ENCODE results near the gene B3GAT1. TPM values are rescaled to one million over a fixed set of nuclear protein-coding genes. Genes with fewer than 3 reads are reported as not detected.
A peak's percentile ranks its signal among the peaks of the same experiment; 100 is the strongest.

Gene B3GAT1
- total and polyA plus RNA-seq, 2 experiments from 2014 or later: 4.8 to 28.3 TPM

GRCh38 chr11:134401825-134402809, 9.9 kb downstream of the B3GAT1 start:
- Histone ChIP-seq H3F3A (replicated peaks; ENCODE audit: low read depth) (no peaks in the 10 kb centered on the region), H2AFZ (no peak overlapping the region), H3K27me3 (ENCODE audit: insufficient read depth) (no peaks in the 10 kb centered on the region), H3K4me3 (no peak overlapping the region), H3K9me2 (ENCODE audit: insufficient read depth) (peaks cover 4% of the 10 kb centered on the region; the same call in 1 of the 2 replicates), H3K36me3 (ENCODE audit: insufficient read depth) (no peaks in the 10 kb centered on the region), H3K4me1 (ENCODE audit: insufficient read depth) (no peaks in the 10 kb centered on the region), H3K79me2 (replicated peaks; ENCODE audit: insufficient read depth) (peaks cover 52% of the 10 kb centered on the region), H3K4me2 (no peak overlapping the region), H3K27ac (ENCODE audit: low read depth) (no peak overlapping the region), H4K20me1 (replicated peaks; ENCODE audit: insufficient read depth) (peaks cover 19% of the 10 kb centered on the region; the same call in 1 of the 2 replicates)
- Mint-ChIP-seq H3K27ac (no peak overlapping the region), H3K36me3 (ENCODE audit: low read depth) (peaks cover 15% of the 10 kb centered on the region), H3K4me3 (no peak overlapping the region), H3K4me1 (peaks cover 24% of the 10 kb centered on the region), H3K27me3 (ENCODE audit: insufficient read depth, low read depth, poor library complexity) (peaks cover 7% of the 10 kb centered on the region), H3K9me3 (peaks cover 3% of the 10 kb centered on the region; the same call in 2 of the 3 replicates)
- peak; percentile 16; the same call in 2 of the 3 replicates for ATAC-seq
- no peak for TF ChIP-seq ETS1 (IDR thresholded peaks at IDR 0.05)
- TF ChIP-seq STAT1 (IDR thresholded peaks at IDR 0.05; ENCODE audit: unreplicated experiment): no peak
- TF ChIP-seq ZNF114 (CRISPR knock-in tag; IDR thresholded peaks at IDR 0.05): no peak
- no peak for TF ChIP-seq ZNF331 (CRISPR knock-in tag; IDR thresholded peaks at IDR 0.05; ENCODE audit: low read depth)
- TF ChIP-seq NANOG (IDR thresholded peaks at IDR 0.05; ENCODE audit: borderline replicate concordance): no peak
- TF ChIP-seq POLR2AphosphoS5 (IDR thresholded peaks at IDR 0.05; ENCODE audit: low read depth): no peak
- TF ChIP-seq CREB1 (CRISPR knock-in tag; IDR thresholded peaks at IDR 0.05; ENCODE audit: low read depth): no peak
- TF ChIP-seq EZH2 (IDR thresholded peaks at IDR 0.05; ENCODE audit: low read depth, unreplicated experiment): no peak
- no peak for TF ChIP-seq JUNB (IDR thresholded peaks at IDR 0.05; ENCODE audit: unreplicated experiment)
- TF ChIP-seq REST (IDR thresholded peaks at IDR 0.05; ENCODE audit: unreplicated experiment): no peak
- no peak for TF ChIP-seq ZNF462 (CRISPR knock-in tag; IDR thresholded peaks at IDR 0.05)
- TF ChIP-seq CTCF (conservative IDR thresholded peaks at IDR 0.05; ENCODE audit: low read depth in 2 of 2): no peak
- TF ChIP-seq EZH2phosphoT487 (IDR thresholded peaks at IDR 0.05; ENCODE audit: unreplicated experiment): no peak
- no peak for DNase-seq (ENCODE audit: low spot score)
